ENCODE measurements around the gene EPHB4. TPM values are rescaled to one million over a fixed set of nuclear protein-coding genes. Genes with fewer than 3 reads are reported as not detected.

The EPHB4 gene
- total and polyA plus RNA-seq, 2 of the 4 experiments (the other 2 are of a cell fraction), result 34.5 to 36.4 TPM

- TF ChIP-seq NFE2L2 (IDR thresholded peaks at IDR 0.05; ENCODE audit: low read depth, low read length), result no peak
- TF ChIP-seq BHLHE40 (IDR thresholded peaks at IDR 0.05; ENCODE audit: low read depth, low read length), result no peak
- no peak for TF ChIP-seq FOS (IDR thresholded peaks at IDR 0.05; ENCODE audit: low read depth, low read length)
- TF ChIP-seq CHD1 (IDR thresholded peaks at IDR 0.05; ENCODE audit: low read depth, low read length), result no peak
- TF ChIP-seq RAD21 (IDR thresholded peaks at IDR 0.05; ENCODE audit: low read length), result no peak
- no peak for TF ChIP-seq MXI1 (IDR thresholded peaks at IDR 0.05; ENCODE audit: borderline replicate concordance, low read depth, low read length)
- TF ChIP-seq CEBPB (IDR thresholded peaks at IDR 0.05; ENCODE audit: low read depth, low read length), result no peak
- no peak for TF ChIP-seq SMC3 (IDR thresholded peaks at IDR 0.05; ENCODE audit: low read depth, low read length)
- no peak for TF ChIP-seq MAZ (IDR thresholded peaks at IDR 0.05; ENCODE audit: borderline replicate concordance, low read depth, low read length)
- TF ChIP-seq CTCF (conservative IDR thresholded peaks at IDR 0.05; ENCODE audit: low read depth, low read length), result no peak
- no peak for TF ChIP-seq RFX5 (IDR thresholded peaks at IDR 0.05; ENCODE audit: low read depth, low read length)
- TF ChIP-seq RCOR1 (IDR thresholded peaks at IDR 0.05; ENCODE audit: insufficient replicate concordance, low read length), result no peak
- no peak for TF ChIP-seq USF2 (IDR thresholded peaks at IDR 0.05; ENCODE audit: low read depth, low read length)
- no peak for TF ChIP-seq POLR2A (IDR thresholded peaks at IDR 0.05; ENCODE audit: low read depth, low read length)
- no peak for TF ChIP-seq MAFK (IDR thresholded peaks at IDR 0.05; ENCODE audit: low read depth, low read length)
- no peak for TF ChIP-seq ELK1 (IDR thresholded peaks at IDR 0.05; ENCODE audit: borderline replicate concordance, low read depth, low read length)
Observed at GRCh38 chr7:100752994-100753393, 74.3 kb downstream of the EPHB4 start.

More at GRCh38 chr7:100752994-100753393, 74.3 kb downstream of the EPHB4 start:
- no TSS peak for BruUV-seq (replicated peaks)
- no peaks in the 10 kb centered on the region for H3K9me3 ChIP-seq (ENCODE audit: control insufficient read depth, insufficient read depth, low read length)
- intact Hi-C loops (cut with micrococcal nuclease), result no loop called here
- in situ Hi-C loops (cut with MboI; ENCODE audit: low sequenced_read_pairs), result no loop called here
- no peak overlapping the region for H3K23ac ChIP-seq (ENCODE audit: low read depth, low read length)
- ChIA-PET CTCF (no interaction called here), POLR2A (ENCODE audit: unreplicated experiment) (no interaction called here)
- no peak overlapping the region for H2BK20ac ChIP-seq (ENCODE audit: low read depth, low read length)
- no peak overlapping the region for H2BK15ac ChIP-seq (ENCODE audit: low read depth, low read length)
- no peak overlapping the region for H3K9ac ChIP-seq (ENCODE audit: low read depth, low read length)
- H4K91ac ChIP-seq (ENCODE audit: insufficient read depth, low read depth, low read length), result no peak overlapping the region
- no peak overlapping the region for H3K18ac ChIP-seq (ENCODE audit: low read depth, low read length)
- H3K36me3 ChIP-seq (ENCODE audit: control insufficient read depth, insufficient read depth, low read length), result no peaks in the 10 kb centered on the region
- dilution Hi-C loops (cut with HindIII; ENCODE audit: low sequenced_read_pairs, unreplicated experiment), result no loop called here
- no peak overlapping the region for H2BK120ac ChIP-seq (ENCODE audit: low read depth, low read length)
- ATAC-seq (ENCODE audit: low read depth), result no peak
- H3K4ac ChIP-seq (ENCODE audit: low read depth, low read length), result no peak overlapping the region
- H2BK5ac ChIP-seq (ENCODE audit: low read depth, low read length, poor library complexity, severe bottlenecking), result no peak overlapping the region
- H3K27me3 ChIP-seq (ENCODE audit: control insufficient read depth, insufficient read depth, low read length), result peaks cover 37% of the 10 kb centered on the region
- H3K56ac ChIP-seq (ENCODE audit: extremely low read depth, insufficient read depth, low read length), result no peak overlapping the region
- no peak overlapping the region; the same call in 1 of the 2 replicates for H3K14ac ChIP-seq (replicated peaks; ENCODE audit: low read depth, low read length)
- no peak overlapping the region for H3K4me3 ChIP-seq (ENCODE audit: insufficient read depth, low read depth, low read length)
- no peak overlapping the region for H2AK5ac ChIP-seq (ENCODE audit: low read depth, low read length)
- no peak overlapping the region for H3K4me2 ChIP-seq (ENCODE audit: low read depth, low read length)
- DNase-seq, result no peak
- H3K79me1 ChIP-seq (ENCODE audit: low read depth in 1 of 2, low read length in 2 of 2), result no peaks in the 10 kb centered on the region
- H2AFZ ChIP-seq (replicated peaks; ENCODE audit: low read length, poor library complexity), result no peak overlapping the region
- 54% methylated on average over 3 of the region's 5 CpGs; no CpG with 5 or more reads in 1 of the 2 experiments for WGBS, 2 experiments (ENCODE audit: extremely low coverage in 2 of 2, insufficient read length in 1 of 2)
- H2AK9ac ChIP-seq (replicated peaks; ENCODE audit: low read depth, low read length, poor library complexity), result no peak overlapping the region
- H4K5ac ChIP-seq (ENCODE audit: low read depth, low read length), result no peak overlapping the region
- no peaks in the 10 kb centered on the region for H3K9me1 ChIP-seq (ENCODE audit: insufficient read depth, low read length)
- no peaks in the 10 kb centered on the region for H3K4me1 ChIP-seq (ENCODE audit: control insufficient read depth, insufficient read depth, low read length)
- no peak overlapping the region for H3K27ac ChIP-seq (ENCODE audit: insufficient read depth, low read length)
- H4K8ac ChIP-seq (ENCODE audit: low read depth in 2 of 2, low read length in 2 of 2), result no peak overlapping the region
- no peaks in the 10 kb centered on the region for H4K20me1 ChIP-seq (ENCODE audit: insufficient read depth, low read length)

Data from IMR-90 (cell line).